Activated CD4-positive, alpha-beta T cell treated with anti-CD3 and anti-CD28 coated beads, Interleukin-2, amount 10 ng/mL, durations not matched to agents 7 days and 5 days (primary cell): ENCODE results near the gene DGKD. TPM values are rescaled to one million over a fixed set of nuclear protein-coding genes. Genes with fewer than 3 reads are reported as not detected.

Source experiments
- CTCF ChIA-PET: fragments of 350-600 bp; sonication (Branson Sonifier 250); formaldehyde crosslinking; loops from one replicate; lab custom pipeline; 2021; ENCODE audit warnings: antibody characterized with exemption; lab: Charles Lee
- POLR2A ChIA-PET: fragments of 350-600 bp; sonication (Branson Sonifier 250); formaldehyde crosslinking; loops from one replicate; lab custom pipeline; 2021; ENCODE audit warnings: antibody characterized with exemption; lab: Charles Lee
- DNase-seq: peaks from one replicate; pipeline ENCODE4 v3.0.0-alpha.2; 2020
- H3K27ac Mint-ChIP-seq: one replicate; pipeline ENCODE4 v1.8.0; 2021; ENCODE audit warnings: mild to moderate bottlenecking, moderate library complexity, mixed read lengths
- H3K27me3 Mint-ChIP-seq: one replicate; pipeline ENCODE4 v1.8.0; 2021; ENCODE audit warnings: mixed read lengths
- H3K36me3 Mint-ChIP-seq: one replicate; pipeline ENCODE4 v1.8.0; 2021; ENCODE audit warnings: low read depth, mixed read lengths
- H3K4me1 Mint-ChIP-seq: one replicate; pipeline ENCODE4 v1.8.0; 2021; ENCODE audit warnings: mixed read lengths
- H3K4me3 Mint-ChIP-seq: one replicate; pipeline ENCODE4 v1.8.0; 2021; ENCODE audit warnings: mild to moderate bottlenecking, moderate library complexity, mixed read lengths
- H3K9me3 Mint-ChIP-seq: one replicate; pipeline ENCODE4 v1.8.0; 2021; ENCODE audit warnings: mixed read lengths
- total RNA-seq, 2 experiments: library from RNA; stranded (reverse); gene quantifications; one replicate each; pipeline ENCODE4 v1.2.3, GENCODE V29; 2021

DGKD gene
- total RNA-seq, 2 experiments from 2014 or later = 84.1 to 97.5 TPM

- Mint-ChIP-seq H3K4me1 (no peaks in the 10 kb centered on the region), H3K36me3 (peaks cover 9% of the 10 kb centered on the region), H3K4me3 (no peak overlapping the region), H3K27me3 (no peaks in the 10 kb centered on the region), H3K9me3 (no peaks in the 10 kb centered on the region), H3K27ac (no peak overlapping the region)
- DNase-seq = no peak
- CTCF ChIA-PET = interaction anchor here (0.6 kb wide), 1 partner anchor 142 kb away, joined by 3 read pairs; no protein-coding TSS in a partner anchor
- POLR2A ChIA-PET = no interaction called here
Observed at GRCh38 chr2:233474308-233475160, 120.2 kb downstream of the DGKD start.

GRCh38 chr2:233476063-233476410, 121.7 kb downstream of the DGKD start:
- DNase-seq = no peak
- ChIA-PET CTCF (no interaction called here), POLR2A (no interaction called here)
- Mint-ChIP-seq H3K27me3 (no peaks in the 10 kb centered on the region), H3K4me3 (no peak overlapping the region), H3K36me3 (peaks cover 2% of the 10 kb centered on the region), H3K4me1 (no peaks in the 10 kb centered on the region), H3K9me3 (no peaks in the 10 kb centered on the region), H3K27ac (no peak overlapping the region)

GRCh38 chr2:233476651-233477547, 122.6 kb downstream of the DGKD start:
- CTCF ChIA-PET = no interaction called here
- Mint-ChIP-seq H3K4me1 (no peaks in the 10 kb centered on the region), H3K9me3 (no peaks in the 10 kb centered on the region), H3K4me3 (no peak overlapping the region), H3K36me3 (peaks cover 2% of the 10 kb centered on the region), H3K27me3 (no peaks in the 10 kb centered on the region), H3K27ac (no peak overlapping the region)
- DNase-seq = no peak
- POLR2A ChIA-PET = no interaction called here

GRCh38 chr2:233477548-233478433, 123.5 kb downstream of the DGKD start:
- no peak for DNase-seq
- H3K27me3 Mint-ChIP-seq = no peaks in the 10 kb centered on the region
- ChIA-PET CTCF (no interaction called here), POLR2A (no interaction called here)
- H3K27ac Mint-ChIP-seq = no peak overlapping the region
- H3K4me1 Mint-ChIP-seq = no peaks in the 10 kb centered on the region
- no peaks in the 10 kb centered on the region for H3K36me3 Mint-ChIP-seq
- H3K4me3 Mint-ChIP-seq = no peak overlapping the region
- H3K9me3 Mint-ChIP-seq = no peaks in the 10 kb centered on the region

GRCh38 chr2:233479616-233480489, 125.6 kb downstream of the DGKD start:
- H3K9me3 Mint-ChIP-seq = no peaks in the 10 kb centered on the region
- no peak for DNase-seq
- no peaks in the 10 kb centered on the region for H3K4me1 Mint-ChIP-seq
- ChIA-PET POLR2A (no interaction called here), CTCF (interaction anchor here (0.7 kb wide), 1 partner anchor 241 kb away, joined by 3 read pairs; no protein-coding TSS in a partner anchor)
- H3K27ac Mint-ChIP-seq = no peak overlapping the region
- no peak overlapping the region for H3K4me3 Mint-ChIP-seq
- no peaks in the 10 kb centered on the region for H3K27me3 Mint-ChIP-seq
- no peaks in the 10 kb centered on the region for H3K36me3 Mint-ChIP-seq

- POLR2A ChIA-PET = no interaction called here
- Mint-ChIP-seq H3K4me1 (no peaks in the 10 kb centered on the region), H3K27ac (no peak overlapping the region)
Observed at GRCh38 chr2:233480490-233481202, 126.4 kb downstream of the DGKD start.

GRCh38 chr2:233481368-233482142, 127.3 kb downstream of the DGKD start:
- ChIA-PET CTCF (interaction anchor here (0.8 kb wide), 1 partner anchor 11 kb away, joined by 3 read pairs; no protein-coding TSS in a partner anchor), POLR2A (interaction anchor here (0.6 kb wide), 1 partner anchor 1475 kb away, joined by 4 read pairs; no protein-coding TSS in a partner anchor)
- no peaks in the 10 kb centered on the region for H3K4me1 Mint-ChIP-seq
- H3K9me3 Mint-ChIP-seq = no peaks in the 10 kb centered on the region
- no peaks in the 10 kb centered on the region for H3K27me3 Mint-ChIP-seq
- no peak overlapping the region for H3K27ac Mint-ChIP-seq
- no peaks in the 10 kb centered on the region for H3K36me3 Mint-ChIP-seq
- DNase-seq = no peak
- no peak overlapping the region for H3K4me3 Mint-ChIP-seq

More at GRCh38 chr2:233480490-233481202, 126.4 kb downstream of the DGKD start:
- DNase-seq = no peak
- H3K27me3 Mint-ChIP-seq = no peaks in the 10 kb centered on the region
- CTCF ChIA-PET = interaction anchor here (0.8 kb wide), 1 partner anchor 12 kb away, joined by 3 read pairs; no protein-coding TSS in a partner anchor
- H3K36me3 Mint-ChIP-seq = no peaks in the 10 kb centered on the region
- no peak overlapping the region for H3K4me3 Mint-ChIP-seq
- no peaks in the 10 kb centered on the region for H3K9me3 Mint-ChIP-seq

- Mint-ChIP-seq H3K9me3 (no peaks in the 10 kb centered on the region), H3K27ac (no peak overlapping the region), H3K4me3 (no peak overlapping the region), H3K4me1 (no peaks in the 10 kb centered on the region), H3K36me3 (no peaks in the 10 kb centered on the region), H3K27me3 (no peaks in the 10 kb centered on the region)
- no peak for DNase-seq
- CTCF ChIA-PET = no interaction called here
- POLR2A ChIA-PET = no interaction called here
Observed at GRCh38 chr2:233482616-233483015, 128.3 kb downstream of the DGKD start.

- Mint-ChIP-seq H3K27ac (no peak overlapping the region), H3K9me3 (no peaks in the 10 kb centered on the region), H3K4me3 (no peak overlapping the region), H3K27me3 (no peaks in the 10 kb centered on the region), H3K36me3 (no peaks in the 10 kb centered on the region), H3K4me1 (no peaks in the 10 kb centered on the region)
- POLR2A ChIA-PET = no interaction called here
- DNase-seq = no peak
- CTCF ChIA-PET = no interaction called here
Observed at GRCh38 chr2:233485726-233486125, 131.4 kb downstream of the DGKD start.

- Mint-ChIP-seq H3K4me1 (no peaks in the 10 kb centered on the region), H3K9me3 (no peaks in the 10 kb centered on the region), H3K4me3 (no peak overlapping the region), H3K27ac (no peak overlapping the region), H3K36me3 (no peaks in the 10 kb centered on the region), H3K27me3 (no peaks in the 10 kb centered on the region)
- CTCF ChIA-PET = no interaction called here
- POLR2A ChIA-PET = no interaction called here
- DNase-seq = no peak
Observed at GRCh38 chr2:233486357-233486756, 132.1 kb downstream of the DGKD start.
